ENCODE data around the gene NLN. TPM values are rescaled to one million over a fixed set of nuclear protein-coding genes. Genes with fewer than 3 reads are reported as not detected.
"Not testable (repeated sequence)": the region's sequence is repeated elsewhere in the genome, so short reads cannot be mapped to it uniquely, and the experiment has no call there.

The NLN gene
- total RNA-seq (18.4 TPM), polyA plus RNA-seq (ENCODE audit: insufficient read depth in 1 of 8, insufficient read length in 8 of 8, low replicate concordance in 1 of 8) (10 to 100 TPM; 10.2 to 19.6 (median 16.5) TPM)
- long read RNA-seq, donor 1 = 0 reads
- long read RNA-seq, donor 2 = 0 reads
- long read RNA-seq, donor 3, full-length matches to known transcripts = 3 of 3 reads
- long read RNA-seq, donor 3, partial matches to known transcripts = 0 of 3 reads
- long read RNA-seq, donor 3, other reads (novel, unspliced or antisense) = 0 of 3 reads
- long read RNA-seq, donor 4, full-length matches to known transcripts = 2 of 2 reads
- long read RNA-seq, donor 4, partial matches to known transcripts = 0 of 2 reads
- long read RNA-seq, donor 4, other reads (novel, unspliced or antisense) = 0 of 2 reads
- long read RNA-seq, donor 5, full-length matches to known transcripts = 2 of 2 reads
- long read RNA-seq, donor 5, partial matches to known transcripts = 0 of 2 reads
- long read RNA-seq, donor 5, other reads (novel, unspliced or antisense) = 0 of 2 reads
- long read RNA-seq, donor 6, full-length matches to known transcripts = 4 of 4 reads
- long read RNA-seq, donor 6, partial matches to known transcripts = 0 of 4 reads
- long read RNA-seq, donor 6, other reads (novel, unspliced or antisense) = 0 of 4 reads
- long read RNA-seq, donor 7, full-length matches to known transcripts = 2 of 2 reads
- long read RNA-seq, donor 7, partial matches to known transcripts = 0 of 2 reads
- long read RNA-seq, donor 7, other reads (novel, unspliced or antisense) = 0 of 2 reads
- long read RNA-seq, donor 8, full-length matches to known transcripts = 1 of 1 reads
- long read RNA-seq, donor 8, partial matches to known transcripts = 0 of 1 reads
- long read RNA-seq, donor 8, other reads (novel, unspliced or antisense) = 0 of 1 reads
- long read RNA-seq, donor 9, full-length matches to known transcripts = 3 of 3 reads
- long read RNA-seq, donor 9, partial matches to known transcripts = 0 of 3 reads
- long read RNA-seq, donor 9, other reads (novel, unspliced or antisense) = 0 of 3 reads
- long read RNA-seq, donor 10, full-length matches to known transcripts = 4 of 4 reads
- long read RNA-seq, donor 10, partial matches to known transcripts = 0 of 4 reads
- long read RNA-seq, donor 10, other reads (novel, unspliced or antisense) = 0 of 4 reads
- long read RNA-seq, donor 11, full-length matches to known transcripts = 2 of 2 reads
- long read RNA-seq, donor 11, partial matches to known transcripts = 0 of 2 reads
- long read RNA-seq, donor 11, other reads (novel, unspliced or antisense) = 0 of 2 reads

DNA sequence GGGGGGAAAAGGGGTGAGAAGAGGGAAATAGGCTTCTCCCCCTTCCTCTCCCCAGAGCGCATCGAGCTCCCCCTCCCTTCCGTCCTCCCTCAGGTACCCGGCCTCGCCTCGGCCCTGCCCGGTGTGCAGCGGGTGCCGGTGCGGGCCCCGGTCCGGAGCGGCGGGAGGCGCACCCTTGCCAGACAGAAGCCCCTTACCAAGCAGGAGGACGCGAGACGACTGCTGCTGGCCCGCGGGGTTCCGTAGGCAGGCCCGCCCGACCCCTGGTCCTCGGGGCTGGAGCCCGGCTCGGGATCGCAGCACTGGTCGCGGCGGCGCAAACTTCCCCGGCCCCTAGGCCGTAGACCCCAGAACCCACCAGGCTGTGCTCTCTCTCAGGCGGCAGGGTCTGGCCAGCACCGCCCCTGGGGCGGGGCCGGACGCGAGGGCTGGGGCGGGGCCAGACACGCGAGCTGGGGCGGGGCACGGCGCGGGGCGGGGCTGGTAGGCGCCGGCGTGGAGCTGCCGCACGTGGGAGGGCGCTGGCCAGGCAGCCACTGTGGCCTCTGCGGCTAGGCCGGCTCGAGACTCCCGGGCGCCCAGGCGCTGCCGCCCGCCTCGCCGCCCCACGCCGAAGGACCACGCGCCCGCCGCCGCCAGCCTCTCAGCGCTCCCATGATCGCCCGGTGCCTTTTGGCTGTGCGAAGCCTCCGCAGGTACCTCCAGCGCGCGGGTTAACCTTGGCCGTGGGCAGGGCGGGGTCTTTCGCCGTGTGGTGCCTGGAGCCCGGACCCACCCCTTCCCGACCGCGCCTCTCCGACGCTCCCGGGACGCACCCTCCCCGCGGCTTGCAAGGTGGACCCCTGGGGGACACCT is at the start of gene NLN, which contains the start of gene SGTB:
Gene NLN, plus strand, starts transcription at position 486 of the 855 bp plus-strand sequence. Its CDS starts 169 bp downstream, at position 655.
Gene SGTB, minus strand, starts transcription at position 390 of the 855 bp plus-strand sequence. CDS start 1,302 bp downstream, outside the sequence.
- peaks cover 2% of the 10 kb centered on the region for H3K36me3 ChIP-seq (ENCODE audit: control insufficient read depth, insufficient read depth, low read length)
- H3K27ac ChIP-seq (ENCODE audit: low read length) = peak within 1 kb of the TSS; percentile 83
- peak within 1 kb of the TSS; percentile 87 for H3K4me3 ChIP-seq (ENCODE audit: low read length)
- DNase-seq = peak; percentile 94
- H3K4me1 ChIP-seq (ENCODE audit: control insufficient read depth, insufficient read depth, low read length) = peaks cover 5% of the 10 kb centered on the region
- H3K27me3 ChIP-seq (ENCODE audit: control insufficient read depth, insufficient read depth, low read length) = no peaks in the 10 kb centered on the region
- H3K9me3 ChIP-seq (replicated peaks; ENCODE audit: control insufficient read depth, low read depth, low read length) = no peaks in the 10 kb centered on the region
- WGBS (ENCODE audit: insufficient coverage) = under 1% methylated on average over 85 of the region's 92 CpGs

DNA sequence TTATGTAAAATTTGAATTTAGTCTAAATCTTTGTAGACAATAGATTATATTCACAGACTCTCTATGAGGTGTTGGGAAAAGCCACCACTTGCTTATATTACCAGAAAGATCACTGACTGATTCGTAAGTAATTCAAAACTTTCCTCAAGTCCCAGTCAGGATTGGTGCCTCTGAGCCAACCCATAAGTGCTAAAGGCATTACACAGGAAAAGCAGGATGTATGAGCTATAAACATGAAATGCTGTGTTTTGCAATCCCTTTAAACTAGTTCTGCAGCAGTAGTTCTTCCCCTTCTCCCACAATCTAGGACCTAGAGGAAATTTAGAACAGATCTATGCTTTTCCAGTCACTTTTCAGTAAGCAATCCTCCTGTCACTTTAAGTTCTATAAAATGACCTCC is 49.2 kb upstream of the NLN start:
- WGBS (ENCODE audit: insufficient coverage) = no CpG with 5 or more reads among the region's 1 CpG
- Histone ChIP-seq H3K27ac (ENCODE audit: low read length) (no peak overlapping the region), H3K9me3 (replicated peaks; ENCODE audit: control insufficient read depth, low read depth, low read length) (no peaks in the 10 kb centered on the region), H3K4me1 (ENCODE audit: control insufficient read depth, insufficient read depth, low read length) (no peaks in the 10 kb centered on the region), H3K27me3 (ENCODE audit: control insufficient read depth, insufficient read depth, low read length) (no peaks in the 10 kb centered on the region), H3K4me3 (ENCODE audit: low read length) (no peak overlapping the region), H3K36me3 (ENCODE audit: control insufficient read depth, insufficient read depth, low read length) (peaks cover 15% of the 10 kb centered on the region)
- no peak for DNase-seq

- Histone ChIP-seq H3K9me3 (replicated peaks; ENCODE audit: control insufficient read depth, low read depth, low read length) (no peaks in the 10 kb centered on the region), H3K27ac (ENCODE audit: low read length) (no peak overlapping the region), H3K27me3 (ENCODE audit: control insufficient read depth, insufficient read depth, low read length) (no peaks in the 10 kb centered on the region), H3K4me1 (ENCODE audit: control insufficient read depth, insufficient read depth, low read length) (no peaks in the 10 kb centered on the region), H3K4me3 (ENCODE audit: low read length) (no peak overlapping the region), H3K36me3 (ENCODE audit: control insufficient read depth, insufficient read depth, low read length) (peaks cover 16% of the 10 kb centered on the region)
- no peak for DNase-seq
Observed at GRCh38 chr5:65674749-65675148, 47.3 kb upstream of the NLN start.

DNA sequence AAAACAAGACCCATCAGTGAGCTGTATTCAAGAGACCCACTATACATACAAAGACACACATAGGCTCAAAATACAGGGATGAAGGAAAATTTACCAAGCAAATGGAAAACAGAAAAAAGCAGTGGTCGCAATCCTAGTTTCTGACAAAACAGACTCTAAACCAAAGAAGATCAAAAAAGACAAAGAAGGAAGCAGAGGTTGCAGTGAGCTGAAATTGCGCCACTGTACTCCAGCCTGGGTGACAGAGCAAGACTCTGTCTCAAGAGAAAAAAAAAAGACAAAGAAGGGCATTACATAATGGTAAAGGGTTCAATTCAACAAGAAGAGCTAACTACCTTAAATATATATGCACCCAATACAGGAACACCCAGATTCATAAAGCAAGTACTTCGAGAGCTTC is 45.9 kb upstream of the NLN start:
- not testable (repeated sequence) for H3K4me1 ChIP-seq (ENCODE audit: control insufficient read depth, insufficient read depth, low read length); H3K9me3 ChIP-seq (replicated peaks; ENCODE audit: control insufficient read depth, low read depth, low read length); H3K4me3 ChIP-seq (ENCODE audit: low read length); DNase-seq; H3K27ac ChIP-seq (ENCODE audit: low read length); H3K27me3 ChIP-seq (ENCODE audit: control insufficient read depth, insufficient read depth, low read length)
- no CpG with 5 or more reads among the region's 3 CpGs for WGBS (ENCODE audit: insufficient coverage)
- H3K36me3 ChIP-seq (ENCODE audit: control insufficient read depth, insufficient read depth, low read length) = peaks cover 20% of the 10 kb centered on the region

DNA sequence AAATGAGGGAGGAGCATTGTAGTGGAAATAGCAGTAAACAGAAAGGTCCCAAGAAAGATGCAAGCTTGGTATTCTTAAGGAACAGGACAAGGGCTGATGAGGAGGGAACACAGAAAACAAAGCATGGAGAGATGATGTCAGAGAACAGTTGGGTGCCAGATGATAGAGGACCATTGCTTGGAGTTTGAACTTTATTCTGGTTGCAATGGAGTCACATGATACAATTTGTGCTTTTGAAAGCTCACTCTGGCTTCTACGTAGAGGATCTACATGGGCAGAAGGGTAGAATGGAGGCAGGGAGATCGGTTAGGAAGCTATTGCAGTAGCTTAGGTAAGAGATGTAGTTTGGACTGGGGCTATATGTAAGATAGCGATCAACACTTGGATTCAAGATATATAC is 39.9 kb upstream of the NLN start:
- DNase-seq = no peak
- no peak overlapping the region for H3K4me3 ChIP-seq (ENCODE audit: low read length)
- H3K4me1 ChIP-seq (ENCODE audit: control insufficient read depth, insufficient read depth, low read length) = no peaks in the 10 kb centered on the region
- H3K9me3 ChIP-seq (replicated peaks; ENCODE audit: control insufficient read depth, low read depth, low read length) = no peaks in the 10 kb centered on the region
- H3K36me3 ChIP-seq (ENCODE audit: control insufficient read depth, insufficient read depth, low read length) = peaks cover 27% of the 10 kb centered on the region
- H3K27me3 ChIP-seq (ENCODE audit: control insufficient read depth, insufficient read depth, low read length) = no peaks in the 10 kb centered on the region
- H3K27ac ChIP-seq (ENCODE audit: low read length) = no peak overlapping the region
- WGBS (ENCODE audit: insufficient coverage) = 60% methylated on average over 1 of the region's 3 CpGs

GRCh38 chr5:65693121-65693520 is 28.9 kb upstream of the NLN start:
- H3K4me3 ChIP-seq (ENCODE audit: low read length) = no peak overlapping the region
- peaks cover 3% of the 10 kb centered on the region for H3K4me1 ChIP-seq (ENCODE audit: control insufficient read depth, insufficient read depth, low read length)
- H3K27ac ChIP-seq (ENCODE audit: low read length) = no peak overlapping the region
- H3K36me3 ChIP-seq (ENCODE audit: control insufficient read depth, insufficient read depth, low read length) = no peaks in the 10 kb centered on the region
- 82% methylated on average over 2 of the region's 2 CpGs for WGBS (ENCODE audit: insufficient coverage)
- H3K9me3 ChIP-seq (replicated peaks; ENCODE audit: control insufficient read depth, low read depth, low read length) = no peaks in the 10 kb centered on the region
- no peak for DNase-seq
- H3K27me3 ChIP-seq (ENCODE audit: control insufficient read depth, insufficient read depth, low read length) = no peaks in the 10 kb centered on the region

DNA sequence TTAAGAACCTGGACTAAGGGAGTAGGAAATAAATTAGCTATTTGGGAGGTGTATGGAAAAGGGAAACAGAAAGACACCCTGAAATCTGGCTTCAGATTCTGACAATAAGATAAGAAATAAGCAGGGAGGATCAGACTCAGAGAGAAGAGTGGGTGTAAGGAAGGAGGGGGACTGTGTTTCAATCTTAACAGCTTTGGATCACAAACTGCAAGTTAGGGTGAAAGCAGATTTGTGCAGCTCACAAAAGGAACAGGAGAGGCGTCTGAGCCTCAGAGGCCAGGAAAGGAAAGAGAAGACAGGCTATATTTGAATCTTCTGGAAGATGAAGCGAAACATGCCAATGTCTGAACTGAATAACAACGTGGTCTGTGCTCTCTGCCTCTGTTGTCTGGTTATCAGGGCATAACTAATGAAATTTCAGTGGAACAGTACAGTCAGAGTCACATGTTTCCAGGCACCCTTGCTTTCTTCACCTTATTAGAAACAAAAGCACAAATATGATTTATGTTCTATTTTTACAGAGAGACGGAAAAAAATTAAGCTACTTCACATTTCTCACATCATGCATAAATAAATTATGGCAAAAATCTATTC is 26.7 kb upstream of the NLN start:
- Histone ChIP-seq H3K4me1 (ENCODE audit: control insufficient read depth, insufficient read depth, low read length) (peaks cover 3% of the 10 kb centered on the region), H3K36me3 (ENCODE audit: control insufficient read depth, insufficient read depth, low read length) (no peaks in the 10 kb centered on the region), H3K4me3 (ENCODE audit: low read length) (no peak overlapping the region), H3K27me3 (ENCODE audit: control insufficient read depth, insufficient read depth, low read length) (no peaks in the 10 kb centered on the region), H3K9me3 (replicated peaks; ENCODE audit: control insufficient read depth, low read depth, low read length) (no peaks in the 10 kb centered on the region), H3K27ac (ENCODE audit: low read length) (no peak overlapping the region)
- DNase-seq = no peak
- WGBS (ENCODE audit: insufficient coverage) = 78% methylated on average over 1 of the region's 4 CpGs

DNA sequence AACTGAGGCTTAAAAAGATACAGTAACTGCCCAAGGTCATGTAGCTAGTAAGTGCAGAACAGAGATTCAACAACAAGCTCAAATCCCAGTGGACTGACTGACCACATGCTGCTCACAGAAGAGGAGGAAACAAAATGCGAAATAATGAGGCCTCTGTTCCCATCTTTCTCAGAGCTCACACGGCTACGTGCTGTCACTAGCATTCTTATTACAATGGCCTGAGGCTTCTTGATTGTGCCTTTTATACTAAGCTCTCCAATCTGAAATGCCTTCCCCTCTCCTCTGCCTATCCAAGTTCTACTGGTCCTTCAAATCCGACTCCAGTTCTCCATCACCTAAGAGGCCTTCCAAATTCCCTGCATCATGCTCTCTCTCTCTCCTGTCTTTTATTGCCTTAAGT is 26.1 kb upstream of the NLN start:
- H3K4me1 ChIP-seq (ENCODE audit: control insufficient read depth, insufficient read depth, low read length) = peaks cover 3% of the 10 kb centered on the region
- H3K27me3 ChIP-seq (ENCODE audit: control insufficient read depth, insufficient read depth, low read length) = no peaks in the 10 kb centered on the region
- H3K36me3 ChIP-seq (ENCODE audit: control insufficient read depth, insufficient read depth, low read length) = no peaks in the 10 kb centered on the region
- no peaks in the 10 kb centered on the region for H3K9me3 ChIP-seq (replicated peaks; ENCODE audit: control insufficient read depth, low read depth, low read length)
- no peak overlapping the region for H3K27ac ChIP-seq (ENCODE audit: low read length)
- WGBS (ENCODE audit: insufficient coverage) = 84% methylated on average over 4 of the region's 4 CpGs
- H3K4me3 ChIP-seq (ENCODE audit: low read length) = no peak overlapping the region
- DNase-seq = no peak

DNA sequence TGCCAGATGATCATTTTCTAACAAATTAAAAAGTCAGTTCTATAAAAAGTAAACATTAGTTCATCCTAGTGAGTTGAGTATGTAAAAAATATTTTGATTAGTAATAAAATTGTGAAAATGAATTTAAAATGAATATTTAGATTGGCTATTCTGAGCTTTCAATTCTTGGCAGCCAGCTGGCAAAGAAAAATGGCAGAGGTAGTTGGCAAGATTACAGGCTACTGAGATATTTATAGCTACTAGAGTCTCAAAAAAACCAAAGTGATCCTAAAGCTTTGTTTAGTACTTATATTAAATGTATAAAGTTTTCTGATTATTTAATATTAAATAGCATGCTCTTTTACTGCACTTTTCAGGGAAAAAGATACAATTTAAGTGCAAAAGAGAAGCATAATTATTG is 25.1 kb upstream of the NLN start:
- peaks cover 3% of the 10 kb centered on the region for H3K4me1 ChIP-seq (ENCODE audit: control insufficient read depth, insufficient read depth, low read length)
- no peaks in the 10 kb centered on the region for H3K36me3 ChIP-seq (ENCODE audit: control insufficient read depth, insufficient read depth, low read length)
- no peaks in the 10 kb centered on the region for H3K9me3 ChIP-seq (replicated peaks; ENCODE audit: control insufficient read depth, low read depth, low read length)
- H3K4me3 ChIP-seq (ENCODE audit: low read length) = no peak overlapping the region
- no peaks in the 10 kb centered on the region for H3K27me3 ChIP-seq (ENCODE audit: control insufficient read depth, insufficient read depth, low read length)
- DNase-seq = peak; percentile 34
- no peak overlapping the region for H3K27ac ChIP-seq (ENCODE audit: low read length)

All from muscle of leg (tissue), 16 donors.